ENCODE data around the gene ANKRD22.

Gene ANKRD22

DNA sequence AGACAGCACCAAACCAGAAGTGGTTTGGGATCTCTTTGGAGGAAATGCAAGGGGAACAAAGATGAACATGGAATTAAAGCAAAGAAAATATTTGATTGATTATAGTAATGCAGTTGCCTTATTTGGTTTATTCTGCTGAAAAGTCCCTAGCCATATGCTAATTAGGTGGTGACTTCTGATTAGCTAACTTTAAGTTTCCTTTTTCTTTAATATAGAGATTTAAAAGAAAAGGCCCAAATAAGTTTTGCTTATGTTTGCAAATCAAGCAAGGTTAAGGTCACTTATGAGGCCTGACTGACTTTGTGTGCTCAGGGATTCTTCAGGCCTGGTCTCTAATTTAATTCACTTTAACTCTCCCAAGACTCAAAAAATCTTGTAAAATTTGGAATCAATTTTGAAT, 6.2 kb upstream of the ANKRD22 start:
- no peak overlapping the region for H3K9ac ChIP-seq (ENCODE audit: low read depth, low read length, poor library complexity, severe bottlenecking)
- no peak overlapping the region for H3K4me3 ChIP-seq (ENCODE audit: low read length, poor library complexity, severe bottlenecking)
- H3K4me1 ChIP-seq (ENCODE audit: insufficient read depth, low read length, poor library complexity, severe bottlenecking), result peaks cover 21% of the 10 kb centered on the region
- no peaks in the 10 kb centered on the region for H4K20me1 ChIP-seq (ENCODE audit: insufficient read depth, low read length, poor library complexity, severe bottlenecking)
- no peak for TF ChIP-seq EZH2phosphoT487 (IDR thresholded peaks at IDR 0.05; ENCODE audit: borderline replicate concordance)
- TF ChIP-seq, protein P1, sequence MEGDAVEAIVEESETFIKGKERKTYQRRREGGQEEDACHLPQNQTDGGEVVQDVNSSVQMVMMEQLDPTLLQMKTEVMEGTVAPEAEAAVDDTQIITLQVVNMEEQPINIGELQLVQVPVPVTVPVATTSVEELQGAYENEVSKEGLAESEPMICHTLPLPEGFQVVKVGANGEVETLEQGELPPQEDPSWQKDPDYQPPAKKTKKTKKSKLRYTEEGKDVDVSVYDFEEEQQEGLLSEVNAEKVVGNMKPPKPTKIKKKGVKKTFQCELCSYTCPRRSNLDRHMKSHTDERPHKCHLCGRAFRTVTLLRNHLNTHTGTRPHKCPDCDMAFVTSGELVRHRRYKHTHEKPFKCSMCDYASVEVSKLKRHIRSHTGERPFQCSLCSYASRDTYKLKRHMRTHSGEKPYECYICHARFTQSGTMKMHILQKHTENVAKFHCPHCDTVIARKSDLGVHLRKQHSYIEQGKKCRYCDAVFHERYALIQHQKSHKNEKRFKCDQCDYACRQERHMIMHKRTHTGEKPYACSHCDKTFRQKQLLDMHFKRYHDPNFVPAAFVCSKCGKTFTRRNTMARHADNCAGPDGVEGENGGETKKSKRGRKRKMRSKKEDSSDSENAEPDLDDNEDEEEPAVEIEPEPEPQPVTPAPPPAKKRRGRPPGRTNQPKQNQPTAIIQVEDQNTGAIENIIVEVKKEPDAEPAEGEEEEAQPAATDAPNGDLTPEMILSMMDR (conservative IDR thresholded peaks at IDR 0.05; ENCODE audit: low read length), result no peak
- no peaks in the 10 kb centered on the region for H3K79me2 ChIP-seq (ENCODE audit: insufficient read depth, low read length)
- no peaks in the 10 kb centered on the region for H3F3A ChIP-seq (ENCODE audit: low read depth)
- H3K9me2 ChIP-seq (replicated peaks; ENCODE audit: low read depth, low read length), result no peaks in the 10 kb centered on the region
- H3K9me3 ChIP-seq (ENCODE audit: insufficient read depth, low read depth, low read length), result no peaks in the 10 kb centered on the region
- H2AFZ ChIP-seq (ENCODE audit: low read length), result no peak overlapping the region
- H3K36me3 ChIP-seq (ENCODE audit: insufficient read depth, low read length), result no peaks in the 10 kb centered on the region
- no peaks in the 10 kb centered on the region for H3K27me3 ChIP-seq (ENCODE audit: insufficient read depth, low read length, poor library complexity, severe bottlenecking)
- no peak overlapping the region for H3K4me2 ChIP-seq (ENCODE audit: low read depth, low read length, poor library complexity, severe bottlenecking)

DNA sequence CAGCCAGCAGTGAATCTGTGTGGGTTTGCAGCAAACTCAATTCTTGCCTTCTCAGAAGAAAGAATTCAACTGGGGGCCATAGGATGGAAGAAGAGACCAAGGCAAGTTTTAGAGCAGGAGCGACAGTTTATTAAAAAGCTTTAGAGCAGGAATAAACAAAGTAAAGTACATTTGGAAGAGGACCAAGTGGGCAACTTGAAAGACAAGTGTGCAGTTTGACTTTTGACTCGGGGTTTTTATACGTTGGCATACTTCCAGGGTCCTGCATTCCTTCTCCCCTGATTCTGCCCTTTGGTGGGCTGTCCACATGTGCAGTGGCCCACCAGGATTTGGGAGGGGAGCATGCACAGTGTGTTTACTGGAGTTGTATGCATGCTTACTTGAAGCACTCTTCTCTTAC, 3.0 kb upstream of the ANKRD22 start:
- Histone ChIP-seq H3K9me2 (replicated peaks; ENCODE audit: low read depth, low read length) (no peaks in the 10 kb centered on the region), H3K4me3 (ENCODE audit: low read length, poor library complexity, severe bottlenecking) (no peak overlapping the region), H3K9me3 (ENCODE audit: insufficient read depth, low read depth, low read length) (no peaks in the 10 kb centered on the region), H3K4me2 (ENCODE audit: low read depth, low read length, poor library complexity, severe bottlenecking) (no peak overlapping the region), H3K4me1 (ENCODE audit: insufficient read depth, low read length, poor library complexity, severe bottlenecking) (peaks cover 32% of the 10 kb centered on the region), H3K27me3 (ENCODE audit: insufficient read depth, low read length, poor library complexity, severe bottlenecking) (no peaks in the 10 kb centered on the region), H4K20me1 (ENCODE audit: insufficient read depth, low read length, poor library complexity, severe bottlenecking) (no peaks in the 10 kb centered on the region), H3K36me3 (ENCODE audit: insufficient read depth, low read length) (no peaks in the 10 kb centered on the region), H3F3A (ENCODE audit: low read depth) (no peaks in the 10 kb centered on the region), H3K9ac (ENCODE audit: low read depth, low read length, poor library complexity, severe bottlenecking) (no peak overlapping the region), H2AFZ (ENCODE audit: low read length) (peak overlapping the region; percentile 61; the same call in 1 of the 2 replicates), H3K79me2 (ENCODE audit: insufficient read depth, low read length) (no peaks in the 10 kb centered on the region)
- TF ChIP-seq, protein P1 (conservative IDR thresholded peaks at IDR 0.05; ENCODE audit: low read length), result no peak
- no peak for TF ChIP-seq EZH2phosphoT487 (IDR thresholded peaks at IDR 0.05; ENCODE audit: borderline replicate concordance)

DNA sequence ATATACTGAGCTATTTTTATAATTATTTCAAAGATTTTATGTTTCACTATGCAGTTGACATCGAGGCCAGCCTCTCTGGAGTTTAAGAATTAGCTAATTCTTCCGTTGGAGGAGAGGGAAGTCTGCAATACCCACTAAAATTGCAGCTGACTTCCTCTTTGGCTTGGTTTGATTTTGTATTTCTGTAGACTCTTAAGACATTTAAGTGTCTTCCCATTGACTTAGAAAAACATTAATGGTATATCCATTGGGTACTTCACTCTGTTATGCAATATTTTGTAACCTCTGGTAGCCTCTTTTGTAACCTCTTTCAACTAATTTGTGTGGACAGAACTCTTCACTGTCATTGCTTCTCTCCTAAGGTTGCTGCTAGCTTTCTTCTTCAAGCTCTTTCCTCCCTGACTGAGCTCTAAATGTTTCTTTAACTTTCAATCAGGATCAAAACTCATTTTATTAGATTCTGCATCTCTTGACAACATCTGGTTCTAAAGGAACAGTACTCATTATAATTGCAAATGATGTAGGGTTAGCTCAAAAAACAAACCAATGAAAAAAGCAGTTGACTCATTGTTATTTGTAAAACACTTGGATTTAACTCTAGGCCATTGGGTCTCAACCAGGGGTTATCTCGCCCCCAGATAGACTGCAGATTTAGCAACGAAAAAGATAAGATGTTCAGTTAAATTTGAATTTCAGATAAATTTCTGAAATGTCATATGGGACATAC, 1.7 kb upstream of the ANKRD22 start:
- Histone ChIP-seq H3K9me3 (ENCODE audit: insufficient read depth, low read depth, low read length) (no peaks in the 10 kb centered on the region), H3K36me3 (ENCODE audit: insufficient read depth, low read length) (no peaks in the 10 kb centered on the region), H3F3A (ENCODE audit: low read depth) (no peaks in the 10 kb centered on the region), H3K4me1 (ENCODE audit: insufficient read depth, low read length, poor library complexity, severe bottlenecking) (peaks cover 39% of the 10 kb centered on the region), H3K79me2 (ENCODE audit: insufficient read depth, low read length) (no peaks in the 10 kb centered on the region), H3K4me2 (ENCODE audit: low read depth, low read length, poor library complexity, severe bottlenecking) (peak overlapping the region; percentile 47), H3K4me3 (ENCODE audit: low read length, poor library complexity, severe bottlenecking) (peak overlapping the region; percentile 23), H2AFZ (ENCODE audit: low read length) (peak overlapping the region; percentile 58; the same call in 1 of the 2 replicates), H4K20me1 (ENCODE audit: insufficient read depth, low read length, poor library complexity, severe bottlenecking) (no peaks in the 10 kb centered on the region), H3K9me2 (replicated peaks; ENCODE audit: low read depth, low read length) (no peaks in the 10 kb centered on the region), H3K27me3 (ENCODE audit: insufficient read depth, low read length, poor library complexity, severe bottlenecking) (no peaks in the 10 kb centered on the region), H3K9ac (ENCODE audit: low read depth, low read length, poor library complexity, severe bottlenecking) (peak overlapping the region; percentile 18)
- TF ChIP-seq, protein P1 (conservative IDR thresholded peaks at IDR 0.05; ENCODE audit: low read length), result no peak
- no peak for TF ChIP-seq EZH2phosphoT487 (IDR thresholded peaks at IDR 0.05; ENCODE audit: borderline replicate concordance)
